ENCODE results near the gene ALOX15.
"Not testable (repeated sequence)": the region's sequence is repeated elsewhere in the genome, so short reads cannot be mapped to it uniquely, and the experiment has no call there.

The ALOX15 gene

GRCh38 chr17:4645642-4646041, 4.2 kb upstream of the ALOX15 start:
- peak; percentile 31 for DNase-seq

- DNase-seq: no peak
Observed at GRCh38 chr17:4643676-4644075, 2.2 kb upstream of the ALOX15 start.

GRCh38 chr17:4642286-4642685, 808 bp upstream of the ALOX15 start:
- no peak for DNase-seq

GRCh38 chr17:4640569-4641188, 799 bp downstream of the ALOX15 start:
- DNase-seq: not testable (repeated sequence)

- DNase-seq: peak; percentile 33
Observed at GRCh38 chr17:4639301-4640059, 2.0 kb downstream of the ALOX15 start.

- DNase-seq: not testable (repeated sequence)
Observed at GRCh38 chr17:4638766-4639165, 2.7 kb downstream of the ALOX15 start.

- no peak for DNase-seq
Observed at GRCh38 chr17:4636474-4637100, 4.9 kb downstream of the ALOX15 start.

- peak; percentile 34 for DNase-seq
Observed at GRCh38 chr17:4635823-4636375, 5.6 kb downstream of the ALOX15 start.

- no peak for DNase-seq
Observed at GRCh38 chr17:4634976-4635375, 6.5 kb downstream of the ALOX15 start.

GRCh38 chr17:4633643-4634042, 7.8 kb downstream of the ALOX15 start:
- DNase-seq: no peak

GRCh38 chr17:4632581-4632920, 8.9 kb downstream of the ALOX15 start:
- DNase-seq: no peak

- DNase-seq: no peak
Observed at GRCh38 chr17:4631836-4632580, 9.5 kb downstream of the ALOX15 start.

- no peak for DNase-seq
Observed at GRCh38 chr17:4631431-4631830, 10.0 kb downstream of the ALOX15 start.

GRCh38 chr17:4626734-4627256, 14.7 kb downstream of the ALOX15 start:
- DNase-seq: no peak

GRCh38 chr17:4625181-4625617, 16.3 kb downstream of the ALOX15 start:
- no peak for DNase-seq

- DNase-seq: not testable (repeated sequence)
Observed at GRCh38 chr17:4624451-4624911, 17.0 kb downstream of the ALOX15 start.

- no peak for DNase-seq
Observed at GRCh38 chr17:4623249-4623648, 18.2 kb downstream of the ALOX15 start.

GRCh38 chr17:4622375-4622774, 19.1 kb downstream of the ALOX15 start:
- DNase-seq: no peak

- no peak for DNase-seq
Observed at GRCh38 chr17:4620531-4621101, 20.9 kb downstream of the ALOX15 start.

- DNase-seq: no peak
Observed at GRCh38 chr17:4617590-4618351, 23.7 kb downstream of the ALOX15 start.

- DNase-seq: no peak
Observed at GRCh38 chr17:4617090-4617489, 24.4 kb downstream of the ALOX15 start.

GRCh38 chr17:4616476-4616875, 25.0 kb downstream of the ALOX15 start:
- DNase-seq: no peak
